ENCODE results near the gene DLGAP1.

DNA sequence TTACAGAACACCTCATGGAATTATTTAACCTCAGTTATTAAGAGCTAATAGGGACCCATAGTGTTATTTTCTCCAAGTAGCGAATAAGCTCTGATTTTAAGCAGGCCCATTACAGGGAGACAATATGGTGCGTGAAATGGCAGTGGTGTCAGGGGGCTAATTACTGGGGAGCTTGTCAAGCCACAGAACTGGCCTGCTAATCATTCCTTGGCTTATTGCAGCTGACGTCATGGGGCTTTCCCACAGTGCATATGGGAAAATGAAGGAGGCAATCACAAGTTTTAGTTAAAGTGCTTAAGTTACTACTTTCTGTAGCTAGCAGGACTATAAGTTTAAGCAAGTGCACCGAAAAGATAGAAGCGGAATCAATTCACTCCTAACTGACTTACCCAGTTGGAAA lies 742.6 kb downstream of the DLGAP1 start:
- TF ChIP-seq, protein P1, sequence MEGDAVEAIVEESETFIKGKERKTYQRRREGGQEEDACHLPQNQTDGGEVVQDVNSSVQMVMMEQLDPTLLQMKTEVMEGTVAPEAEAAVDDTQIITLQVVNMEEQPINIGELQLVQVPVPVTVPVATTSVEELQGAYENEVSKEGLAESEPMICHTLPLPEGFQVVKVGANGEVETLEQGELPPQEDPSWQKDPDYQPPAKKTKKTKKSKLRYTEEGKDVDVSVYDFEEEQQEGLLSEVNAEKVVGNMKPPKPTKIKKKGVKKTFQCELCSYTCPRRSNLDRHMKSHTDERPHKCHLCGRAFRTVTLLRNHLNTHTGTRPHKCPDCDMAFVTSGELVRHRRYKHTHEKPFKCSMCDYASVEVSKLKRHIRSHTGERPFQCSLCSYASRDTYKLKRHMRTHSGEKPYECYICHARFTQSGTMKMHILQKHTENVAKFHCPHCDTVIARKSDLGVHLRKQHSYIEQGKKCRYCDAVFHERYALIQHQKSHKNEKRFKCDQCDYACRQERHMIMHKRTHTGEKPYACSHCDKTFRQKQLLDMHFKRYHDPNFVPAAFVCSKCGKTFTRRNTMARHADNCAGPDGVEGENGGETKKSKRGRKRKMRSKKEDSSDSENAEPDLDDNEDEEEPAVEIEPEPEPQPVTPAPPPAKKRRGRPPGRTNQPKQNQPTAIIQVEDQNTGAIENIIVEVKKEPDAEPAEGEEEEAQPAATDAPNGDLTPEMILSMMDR (IDR thresholded peaks at IDR 0.05) = no peak
- no peak for TF ChIP-seq ZFX (IDR thresholded peaks at IDR 0.05; ENCODE audit: borderline replicate concordance)
